HUDEP-2 (cell line): ENCODE results near the gene ZNF43.
"Not testable (repeated sequence)": the region's sequence is repeated elsewhere in the genome, so short reads cannot be mapped to it uniquely, and the experiment has no call there.

Source experiments
- DNase-seq, 76 experiments: peaks; one replicate each; lab custom pipeline; 2025; ENCODE audit not compliant: unreplicated experiment in 76 of 76; lab: John Stamatoyannopoulos, UW

Gene ZNF43

DNA sequence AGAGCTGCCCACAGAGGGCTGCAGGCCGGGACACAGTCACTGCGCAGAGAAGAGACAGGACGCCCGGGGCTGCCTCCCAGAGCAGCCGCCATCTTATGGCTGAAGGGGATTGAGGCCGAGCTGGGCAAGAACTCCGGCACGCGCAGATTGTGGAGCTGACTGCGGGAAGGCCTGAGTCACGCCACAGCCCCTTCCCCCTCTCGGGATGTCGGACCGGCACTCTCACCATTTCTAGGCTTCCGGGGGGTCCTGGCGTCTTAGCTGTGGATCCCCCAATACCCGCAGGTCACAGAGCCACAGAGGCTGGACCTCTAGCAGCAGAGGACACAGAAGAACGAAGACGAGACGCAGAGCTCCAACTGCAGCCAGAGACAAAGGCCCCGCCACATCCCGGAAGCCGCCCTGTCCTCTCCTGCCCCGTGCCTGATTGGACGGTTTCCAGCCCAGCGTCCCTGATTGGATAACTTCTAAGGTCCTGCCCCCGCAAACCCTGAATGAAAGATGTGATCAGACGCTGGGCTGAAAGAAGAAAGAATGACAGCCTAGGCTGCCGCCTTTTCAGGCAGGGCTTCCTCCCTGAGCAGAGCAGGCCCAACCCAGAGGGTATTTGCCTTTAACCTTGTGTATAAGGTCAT, at the start of gene ZNF43:
ZNF43 (minus strand) TSS at position 373 of the 635 bp plus-strand sequence; CDS start at position 229, 144 bp downstream.
- DNase-seq, result peak in 14 of 76 experiments; percentile 3 to 29 (median 10)

DNA sequence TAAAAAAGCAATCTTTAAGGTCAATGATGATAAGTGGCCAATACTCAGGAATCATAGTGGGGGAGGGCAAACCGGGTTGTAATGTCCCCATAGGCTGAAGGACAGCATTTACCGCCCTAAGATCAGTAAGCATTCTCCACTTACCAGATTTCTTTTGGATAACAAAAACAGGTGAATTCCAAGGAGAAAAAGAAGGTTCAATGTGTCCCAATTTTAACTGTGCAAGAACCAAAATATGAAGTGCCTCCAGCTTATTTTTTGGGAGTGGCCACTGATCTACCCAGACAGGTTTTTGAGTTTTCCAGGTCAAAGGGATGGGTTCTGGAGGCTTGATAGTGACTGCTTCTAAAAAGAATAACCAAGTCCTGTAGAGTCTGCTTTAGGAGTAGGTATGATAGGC, 49.5 kb upstream of the ZNF43 start:
- DNase-seq, result not testable (repeated sequence)

DNA sequence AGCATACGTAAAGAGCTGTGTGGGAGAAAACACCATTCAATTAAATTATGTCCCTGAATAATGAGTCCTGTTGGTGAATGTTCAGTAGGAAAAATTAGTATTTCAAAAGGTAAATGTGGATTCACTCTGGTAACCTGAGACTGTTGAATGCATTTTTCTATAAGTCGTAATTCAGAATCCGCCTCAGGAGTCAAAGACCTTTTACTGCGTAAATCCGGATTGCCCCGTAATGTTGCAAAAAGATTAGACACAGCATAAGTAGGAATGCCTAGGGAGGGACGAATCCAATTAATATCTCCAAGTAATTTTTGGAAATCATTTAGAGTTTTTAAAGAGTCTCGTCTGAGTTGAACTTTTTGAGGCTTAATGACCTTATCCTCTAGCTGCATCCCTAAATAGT, 48.8 kb upstream of the ZNF43 start:
- DNase-seq, result not testable (repeated sequence)

DNA sequence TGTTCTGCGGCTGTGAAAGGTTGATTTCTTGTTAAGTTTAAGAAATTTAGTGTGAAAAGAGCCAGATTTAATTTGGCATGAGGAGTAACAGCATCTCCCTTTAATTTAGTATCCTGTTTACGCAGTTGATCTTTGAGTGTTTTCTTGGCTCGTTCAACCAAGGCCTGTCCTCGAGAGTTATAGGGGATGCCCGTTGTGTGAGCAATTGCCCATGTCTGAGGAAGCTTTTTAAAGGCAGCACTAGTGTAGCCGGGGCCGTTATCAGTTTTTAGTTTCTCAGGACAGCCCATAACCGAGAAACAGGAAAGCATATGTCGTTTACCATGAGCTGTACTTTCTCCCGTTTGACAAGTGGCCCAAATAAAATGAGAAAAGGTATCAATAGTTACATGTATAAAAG, 47.5 kb upstream of the ZNF43 start:
- no peak for DNase-seq

DNA sequence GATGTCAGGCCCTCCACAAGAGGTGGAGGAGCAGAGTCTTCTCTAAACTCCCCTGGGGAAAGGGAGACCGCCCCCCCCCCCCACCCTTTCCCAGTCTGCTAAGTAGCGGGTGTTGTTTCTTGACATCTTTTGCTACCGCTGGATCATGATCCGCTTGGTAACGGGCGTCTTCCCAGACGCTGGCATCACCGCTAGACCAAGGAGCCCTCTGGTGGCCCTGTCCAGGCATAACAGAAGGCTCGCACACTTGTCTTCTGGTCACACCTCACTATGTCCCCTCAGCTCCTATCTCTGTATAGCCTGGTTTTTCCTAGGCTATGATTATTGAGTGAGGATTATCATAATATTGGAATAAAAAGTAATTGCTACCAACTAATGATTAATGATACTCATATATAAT, 44.8 kb upstream of the ZNF43 start:
- not testable (repeated sequence) for DNase-seq

DNA sequence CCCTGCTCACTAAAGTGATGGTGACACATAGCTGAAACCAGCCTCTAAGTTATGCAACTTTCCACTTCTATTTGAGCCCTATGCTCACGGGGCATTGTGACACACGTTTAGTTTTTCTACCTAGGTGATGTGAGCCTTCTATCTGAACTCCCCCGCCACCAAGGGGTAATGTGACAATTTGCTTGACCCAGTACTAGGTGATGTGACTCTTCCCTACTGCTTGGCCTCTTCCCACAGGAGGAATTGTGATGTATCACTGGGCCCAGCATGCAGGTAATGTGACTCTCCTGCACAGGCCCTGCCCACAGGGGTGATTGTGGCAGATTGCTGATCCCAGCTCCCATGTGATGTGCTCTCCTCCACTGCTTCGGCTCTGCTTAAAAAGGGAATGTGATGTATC, 42.7 kb upstream of the ZNF43 start:
- DNase-seq, result no peak

DNA sequence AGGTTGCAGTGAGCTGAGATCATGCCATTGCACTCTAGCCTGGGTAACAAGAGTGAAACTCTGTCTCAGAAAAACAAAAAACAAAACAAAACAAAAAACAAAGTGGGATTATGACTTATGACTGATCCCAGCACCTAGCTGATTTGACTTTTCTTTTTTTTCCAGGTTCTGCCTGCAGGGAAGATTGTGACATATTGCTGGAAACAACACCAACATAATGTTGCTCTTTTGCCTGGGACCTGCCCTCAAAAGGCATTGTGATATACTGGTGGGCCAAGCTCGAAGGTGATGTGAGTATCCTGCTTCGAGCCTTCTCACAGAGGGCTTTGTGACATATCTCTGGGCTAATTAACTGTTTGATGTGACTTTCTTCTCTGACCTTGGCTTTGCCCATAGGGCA, 42.0 kb upstream of the ZNF43 start:
- no peak for DNase-seq

DNA sequence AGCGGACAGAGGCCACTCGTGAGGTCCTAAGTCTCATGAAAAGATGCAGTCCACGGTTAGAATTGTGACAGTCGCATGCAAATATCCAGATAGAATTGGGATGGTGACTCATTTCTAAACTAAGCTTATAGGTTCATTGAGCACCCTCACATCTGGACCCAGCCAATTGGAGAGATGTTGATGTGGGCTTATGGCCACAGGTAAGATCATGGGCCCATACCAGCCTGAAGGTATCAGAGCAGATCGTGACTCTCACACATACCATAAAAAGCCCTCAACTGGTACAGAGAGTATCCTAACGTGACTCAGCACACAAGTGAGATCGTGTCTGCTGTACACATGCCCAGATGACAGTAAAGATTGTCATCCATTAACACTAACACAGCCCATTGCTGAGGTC, 40.6 kb upstream of the ZNF43 start:
- DNase-seq, result not testable (repeated sequence)

DNA sequence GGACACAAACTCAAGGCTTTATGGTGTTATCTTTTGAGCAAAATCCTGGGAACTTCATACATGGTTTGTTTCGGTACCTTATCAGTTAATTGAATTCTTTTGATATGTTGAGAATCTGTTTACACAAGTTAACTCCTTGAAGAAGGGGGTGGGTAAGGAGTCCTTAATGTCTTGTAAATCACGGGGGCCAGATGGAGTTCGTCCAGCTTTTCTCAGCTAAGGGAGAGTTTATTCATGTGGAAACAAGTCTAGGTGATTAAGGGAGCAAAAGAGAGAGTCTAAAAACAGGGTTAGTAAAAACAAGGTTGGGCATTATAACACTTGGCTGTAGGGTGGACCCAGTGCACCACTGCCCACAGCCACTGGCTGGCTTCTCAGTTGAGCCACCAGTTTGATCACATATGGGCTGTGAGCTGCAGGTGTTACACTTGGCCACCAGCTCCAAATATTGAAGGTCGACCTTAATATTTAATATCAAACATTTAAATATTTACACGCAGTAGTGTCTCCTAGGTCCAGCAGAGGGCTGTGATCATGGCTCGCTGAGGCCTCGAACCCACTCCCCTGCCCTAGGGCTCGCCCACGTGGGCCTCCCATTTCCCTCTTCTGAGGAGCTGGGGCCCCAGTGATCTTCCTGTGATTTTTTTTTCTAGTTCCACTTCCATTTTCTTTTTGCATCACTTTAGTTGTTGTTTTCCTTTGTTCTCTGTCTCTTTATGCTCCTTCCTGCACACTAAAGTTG, 21.0 kb upstream of the ZNF43 start:
- DNase-seq, result no peak

DNA sequence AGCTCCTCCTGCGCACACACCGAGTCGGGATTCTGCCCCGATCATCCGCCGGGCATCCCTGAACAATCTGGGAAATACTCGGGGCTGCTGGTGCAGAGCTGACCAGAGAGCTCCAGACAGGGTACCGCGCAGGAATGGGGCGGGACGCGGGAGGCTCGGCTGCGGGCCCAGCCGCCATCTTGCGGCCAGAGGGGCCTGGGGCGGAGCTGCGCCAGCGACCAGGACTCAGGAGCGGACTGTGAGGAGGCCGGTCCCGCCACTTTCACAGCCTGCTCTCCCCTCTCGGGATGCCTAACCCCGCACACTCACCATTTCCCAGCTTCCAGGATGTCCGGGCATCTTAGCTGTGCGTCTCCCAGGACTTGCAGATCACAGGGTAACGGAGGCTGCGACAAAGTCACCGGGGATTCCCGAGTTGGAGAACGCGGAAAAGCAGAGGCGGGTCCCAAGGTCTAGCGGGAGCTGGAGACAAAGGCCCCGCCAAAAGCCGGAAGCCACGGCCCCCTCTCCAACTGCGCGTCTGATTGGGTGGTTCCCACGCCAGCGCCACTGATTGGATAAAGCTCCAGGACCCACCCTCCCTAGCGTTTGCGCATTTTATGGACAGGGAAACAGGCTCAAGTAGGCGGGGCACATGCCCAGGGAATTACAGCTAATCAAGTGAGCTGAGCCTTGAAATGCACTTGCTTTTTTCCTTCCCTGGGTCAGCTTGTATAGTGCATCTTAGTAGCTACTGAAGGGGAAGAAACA, 15.8 kb upstream of the ZNF43 start:
- peak in 2 of 76 experiments; percentile 1 to 12 for DNase-seq

DNA sequence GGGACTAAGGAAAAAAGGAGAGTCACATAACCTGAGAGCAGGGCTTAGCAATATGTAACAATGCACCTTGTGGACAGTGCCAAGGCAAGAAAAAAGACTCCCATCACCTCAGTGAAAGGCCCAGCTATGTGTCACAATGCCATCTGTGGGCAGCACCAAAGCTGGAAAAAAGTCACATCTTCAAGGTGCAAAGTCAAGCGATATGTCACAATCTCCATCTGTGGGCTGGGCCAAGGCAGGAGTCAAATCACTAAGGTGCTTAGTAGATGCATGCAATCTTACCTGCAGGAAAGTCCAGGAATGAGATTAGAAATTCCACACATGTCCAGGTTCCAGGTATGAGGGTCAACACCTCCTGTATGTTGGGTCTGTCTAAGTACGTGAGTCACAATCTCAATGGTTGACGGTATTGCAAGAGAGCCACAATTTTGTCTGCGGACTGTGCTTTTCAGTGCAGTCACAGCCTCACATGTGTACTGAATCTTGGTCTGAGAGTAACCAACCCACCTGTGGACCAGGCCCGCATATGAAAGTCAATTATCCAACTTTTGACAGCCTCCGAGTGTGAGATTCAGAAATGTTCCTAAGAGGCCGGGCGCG, 14.8 kb upstream of the ZNF43 start:
- DNase-seq, result no peak

DNA sequence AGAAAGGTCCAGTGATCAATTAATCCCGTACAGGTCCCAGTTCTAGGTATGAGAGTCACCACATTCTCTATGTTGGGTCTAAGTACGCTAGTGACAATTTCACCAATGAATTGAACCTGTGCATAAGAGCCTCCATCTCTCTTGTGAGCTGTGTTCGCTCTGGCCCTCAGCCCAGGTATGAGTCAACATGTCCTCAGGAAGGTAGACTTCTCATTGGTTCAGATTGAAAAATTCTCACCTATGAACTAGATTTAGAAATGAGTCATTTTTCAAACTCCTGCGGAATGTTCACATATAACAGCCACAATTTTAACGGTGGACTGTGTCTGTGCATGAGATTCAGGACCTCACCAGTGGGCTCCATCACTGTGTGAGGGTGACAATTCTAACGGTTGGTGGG, 12.7 kb upstream of the ZNF43 start:
- no peak for DNase-seq

DNA sequence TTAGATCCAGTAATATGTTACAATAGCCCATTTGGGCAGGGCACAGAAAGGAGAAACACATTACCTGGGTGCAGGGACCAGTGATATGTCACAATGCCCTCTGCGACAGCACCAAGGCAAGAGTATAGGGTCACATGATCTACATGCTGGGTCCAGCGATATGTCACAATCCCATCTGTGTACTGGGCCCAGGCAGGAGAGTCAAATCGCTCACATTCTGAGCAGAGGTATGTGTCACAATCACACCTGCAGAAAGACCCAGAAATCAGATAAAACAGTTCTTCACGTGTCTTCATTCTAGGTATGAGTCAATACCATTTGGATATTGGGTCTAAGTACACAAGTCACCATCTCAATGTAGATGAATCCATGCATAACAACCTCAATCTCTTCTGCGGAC, 7.1 kb upstream of the ZNF43 start:
- no peak for DNase-seq

DNA sequence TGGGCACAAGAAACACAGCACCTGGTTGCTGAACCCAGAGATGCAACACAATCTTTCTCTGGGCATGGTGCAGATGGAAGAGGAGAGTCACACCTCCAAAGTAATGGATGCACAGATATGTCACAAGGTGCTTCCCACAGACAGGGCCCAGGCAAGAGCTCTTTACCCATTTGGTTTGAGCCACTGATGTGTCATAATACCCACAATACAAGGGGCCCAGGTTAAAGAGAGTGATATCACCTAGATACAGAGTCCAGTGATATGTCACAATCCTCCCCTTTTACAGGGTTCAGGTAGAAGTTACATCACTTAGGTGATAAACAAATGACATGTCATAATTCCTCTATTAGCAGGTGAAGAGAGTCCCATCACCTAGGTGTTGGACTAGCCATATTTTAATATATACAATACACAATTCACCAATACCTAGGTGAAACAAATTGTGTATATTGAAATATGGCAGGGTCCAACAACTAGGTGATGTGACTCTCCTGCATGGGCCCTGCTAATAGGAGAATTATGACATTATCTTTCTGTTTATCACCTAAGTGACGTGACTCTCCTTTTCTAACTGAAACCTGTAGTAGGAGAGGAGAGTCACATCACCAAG, 5.6 kb upstream of the ZNF43 start:
- no peak for DNase-seq

DNA sequence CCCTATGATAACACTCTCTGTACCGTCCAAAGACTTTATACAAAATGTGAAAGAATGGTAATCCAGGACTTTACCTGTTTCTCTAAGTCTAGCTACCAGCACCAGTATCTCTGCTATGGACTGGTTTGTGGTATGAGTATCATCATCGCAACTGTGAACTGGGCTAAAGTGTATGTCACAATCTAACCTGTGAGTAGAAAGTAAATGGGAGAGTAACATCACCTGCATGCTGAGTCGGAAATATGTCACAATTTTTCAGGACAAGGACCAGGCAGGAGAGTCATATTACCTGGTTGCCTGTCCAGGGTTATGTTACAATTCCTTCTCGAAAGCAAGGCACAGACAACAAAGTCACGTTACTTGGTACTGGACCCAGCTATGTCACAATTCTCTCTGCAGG, 5.1 kb upstream of the ZNF43 start:
- DNase-seq, result no peak

DNA sequence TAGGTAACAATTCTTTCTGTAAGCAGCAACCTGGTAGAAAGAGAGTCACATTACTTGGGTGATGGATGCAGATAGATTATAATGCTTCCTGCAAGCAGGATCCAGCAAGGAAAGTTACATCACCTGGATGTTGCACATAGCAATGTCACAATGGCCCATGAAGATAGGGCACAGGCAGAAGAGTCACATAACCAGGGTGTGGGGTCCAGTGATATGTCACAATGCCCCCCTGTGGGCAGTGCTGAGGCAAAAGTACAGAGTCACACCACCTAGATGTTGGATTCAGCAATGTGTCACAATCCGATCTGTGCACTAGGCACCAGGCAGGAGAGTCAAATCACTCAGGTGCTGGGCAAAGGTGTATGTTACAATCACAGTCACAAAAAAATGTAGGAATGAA, 4.0 kb upstream of the ZNF43 start:
- DNase-seq, result no peak

DNA sequence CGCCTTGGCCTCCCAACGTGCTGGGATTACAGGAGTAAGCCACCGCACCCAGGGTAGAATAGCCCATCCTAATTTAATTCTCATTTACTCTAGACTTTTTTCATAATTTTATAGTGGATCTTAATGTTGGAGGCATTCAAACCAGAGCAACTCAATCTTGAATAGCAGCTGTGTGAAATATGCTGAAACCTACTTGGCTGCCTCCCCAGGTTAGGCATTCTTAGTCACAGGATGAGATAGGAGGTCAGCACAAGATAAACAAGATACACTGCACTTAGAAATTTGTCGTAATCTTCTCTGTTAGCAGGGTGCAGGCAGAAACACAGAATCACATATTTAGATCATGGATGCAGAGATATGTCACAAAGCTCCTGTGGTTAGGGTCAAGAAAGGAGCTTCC, 2.7 kb upstream of the ZNF43 start:
- DNase-seq, result no peak

DNA sequence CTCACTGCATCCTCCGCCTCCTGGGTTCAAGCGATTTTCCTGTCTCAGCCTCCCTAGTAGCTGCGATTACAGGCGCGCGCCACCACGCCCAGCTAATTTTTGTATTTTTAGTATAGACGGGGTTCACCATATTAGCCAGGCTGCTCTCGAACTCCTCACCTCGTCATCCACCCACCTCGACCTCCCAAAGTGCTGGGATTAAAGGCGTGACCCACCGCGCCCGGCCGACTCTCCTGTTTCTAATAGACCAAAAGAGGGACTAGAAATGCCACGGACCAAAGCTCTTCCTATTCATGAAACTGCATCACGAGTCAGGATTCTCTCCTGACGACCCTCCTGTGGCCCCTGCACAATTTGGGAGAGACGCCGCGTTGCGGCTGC, 563 bp downstream of the ZNF43 start:
- no peak for DNase-seq

DNA sequence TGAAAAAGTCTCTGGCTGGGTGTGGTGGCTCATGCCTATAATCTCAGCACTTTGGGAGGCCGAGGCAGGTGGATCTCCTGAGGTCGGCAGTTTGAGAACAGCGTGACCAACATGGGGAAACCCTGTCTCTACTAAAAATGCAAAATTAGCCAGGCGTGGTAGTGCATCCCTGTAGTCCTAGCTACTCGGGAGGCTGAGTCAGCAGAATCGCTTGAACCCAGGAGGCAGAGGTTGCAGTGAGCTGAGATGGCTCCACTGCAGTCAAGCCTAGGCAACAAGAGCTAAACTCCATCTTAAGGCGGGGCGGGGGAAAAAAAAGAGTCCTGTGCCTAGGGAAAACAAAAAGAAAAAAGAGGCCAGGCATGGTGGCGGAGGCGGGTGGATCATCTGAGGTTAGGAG, 2.2 kb downstream of the ZNF43 start:
- DNase-seq, result no peak

DNA sequence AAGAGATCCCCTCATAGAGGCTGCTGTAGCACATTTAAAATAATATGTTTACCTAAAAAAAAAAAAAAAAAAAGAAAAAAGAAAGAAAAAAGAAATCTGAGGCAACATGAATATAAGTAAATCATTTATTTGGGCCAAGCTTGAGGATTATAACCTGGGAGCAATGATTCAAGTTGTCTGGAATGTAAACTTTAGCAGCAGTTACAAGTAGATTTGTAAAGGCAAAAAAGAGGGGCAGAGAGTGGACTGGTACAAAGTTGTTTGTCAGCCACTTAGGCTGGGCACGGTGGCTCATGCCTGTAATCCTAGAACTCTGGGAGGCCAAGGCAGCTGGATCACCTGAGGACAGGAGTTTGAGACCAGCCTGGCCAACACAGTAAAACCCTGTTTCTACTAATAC, 11.3 kb downstream of the ZNF43 start:
- DNase-seq, result no peak

DNA sequence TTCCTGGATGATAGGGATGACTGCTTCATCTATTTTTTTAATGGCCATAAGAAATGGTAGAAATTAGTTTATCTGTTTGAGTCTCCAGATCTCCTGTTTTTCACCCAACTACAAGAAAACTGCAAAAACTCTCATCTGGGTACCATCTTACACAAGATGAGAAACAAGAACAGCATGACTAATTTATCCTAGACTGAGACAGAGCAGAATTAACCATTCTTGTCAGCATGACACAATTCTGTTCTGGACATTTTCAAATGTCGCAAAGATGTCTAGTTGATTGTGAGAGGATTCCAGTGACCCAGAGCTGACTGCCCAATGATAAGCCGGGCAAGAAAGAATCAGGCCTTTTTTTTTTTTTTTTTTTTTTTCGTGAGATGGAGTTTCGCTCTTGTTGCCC, 12.8 kb downstream of the ZNF43 start:
- no peak for DNase-seq
